Caco-2 (cell line): ENCODE measurements around the gene ARRDC5. TPM values are rescaled to one million over a fixed set of nuclear protein-coding genes. Genes with fewer than 3 reads are reported as not detected.

Experiments
- BruUV-seq: library from RNA; stranded (reverse); fragments of 400-500 nt; replicated peaks from 2 replicates; lab custom pipeline; 2021; lab: Mats Ljungman, UMichigan
- CTCF ChIA-PET: fragments of 300-600 bp; sonication (Branson Sonifier 250); formaldehyde crosslinking; loops from one replicate; lab custom pipeline; 2022; ENCODE audit warnings: antibody characterized with exemption; lab: Charles Lee
- POLR2A ChIA-PET: fragments of 300-600 bp; sonication (Branson Sonifier 250); formaldehyde crosslinking; loops from one replicate; lab custom pipeline; 2022; ENCODE audit warnings: antibody characterized with exemption; lab: Charles Lee
- DNase-seq, 2 experiments: peaks; one replicate each; pipeline versions ENCODE4 v3.0.0 to v3.0.0-alpha.2; 2020 to 2022
- H3K27me3 ChIP-seq: replicated peaks from 2 replicates; pipeline ENCODE4 v1.6.0; 2011; ENCODE audit warnings: low read length; ENCODE audit not compliant: control insufficient read depth, insufficient read depth
- H3K36me3 ChIP-seq: 2 replicates; pipeline ENCODE4 v1.5.1; 2011; ENCODE audit warnings: low read length; ENCODE audit not compliant: control insufficient read depth, insufficient read depth
- H3K4me1 ChIP-seq: fragments of 250-450 bp; sonication (Bioruptor Pico); 2 replicates; pipeline ENCODE4 v1.5.1; 2020; ENCODE audit warnings: mild to moderate bottlenecking
- H3K4me3 ChIP-seq: 2 replicates; pipeline ENCODE4 v1.5.1; 2011; ENCODE audit warnings: low read depth, mild to moderate bottlenecking, control low read depth, low read length
- H3K9me3 ChIP-seq: fragments of 250-450 bp; sonication (Bioruptor Pico); 2 replicates; pipeline ENCODE4 v1.5.1; 2020; ENCODE audit warnings: mild to moderate bottlenecking, moderate library complexity
- H3K27ac Mint-ChIP-seq: one replicate; pipeline ENCODE4 v1.8.0; 2022; ENCODE audit warnings: mixed read lengths; ENCODE audit not compliant: unreplicated experiment
- H3K27me3 Mint-ChIP-seq: one replicate; pipeline ENCODE4 v1.8.0; 2022; ENCODE audit warnings: mixed read lengths; ENCODE audit not compliant: insufficient read depth, unreplicated experiment
- H3K36me3 Mint-ChIP-seq: one replicate; pipeline ENCODE4 v1.8.0; 2022; ENCODE audit warnings: mild to moderate bottlenecking, mixed read lengths; ENCODE audit not compliant: insufficient read depth, unreplicated experiment
- H3K4me1 Mint-ChIP-seq: one replicate; pipeline ENCODE4 v1.8.0; 2022; ENCODE audit warnings: low read depth, mixed read lengths; ENCODE audit not compliant: unreplicated experiment
- H3K4me3 Mint-ChIP-seq: one replicate; pipeline ENCODE4 v1.8.0; 2022; ENCODE audit warnings: mild to moderate bottlenecking, moderate library complexity, mixed read lengths; ENCODE audit not compliant: unreplicated experiment
- H3K9me3 Mint-ChIP-seq: one replicate; pipeline ENCODE4 v1.8.0; 2022; ENCODE audit warnings: mixed read lengths; ENCODE audit not compliant: unreplicated experiment
- CTCF ChIP-seq, 2 experiments: fragments of 200-600 bp in 1 of 2; IDR thresholded peaks; 1 replicate in 1 of 2; 2 replicates in 1 of 2; pipeline versions ENCODE4 v1.5.1 to v1.8.0; 2011 to 2022; ENCODE audit warnings: antibody characterized with exemption in 1 of 2, control low read depth in 1 of 2, inconsistent platforms in 1 of 2, low read depth in 1 of 2, low read length in 1 of 2, mild to moderate bottlenecking in 1 of 2, moderate library complexity in 1 of 2; ENCODE audit not compliant: insufficient read depth in 1 of 2, severe bottlenecking in 1 of 2, unreplicated experiment in 1 of 2
- intact Hi-C: fragments of 100-400 bp; cut with micrococcal nuclease; formaldehyde crosslinking; loops from one replicate; pipeline ENCODE4 v1.10.0; 2022; ENCODE audit not compliant: unreplicated experiment
- microRNA-seq: library from miRNA; unstranded; fragments of <30 nt; microRNA quantifications from one replicate; pipeline ENCODE4 v1.2.0, GENCODE V29; 2022
- total RNA-seq: library from RNA; stranded (reverse); gene quantifications from 2 replicates; pipeline ENCODE4 v1.2.3, GENCODE V29; 2022

The ARRDC5 gene
- total RNA-seq, 1 experiment from 2014 or later: not detected

GRCh38 chr19:4843647-4843965, 59.1 kb downstream of the ARRDC5 start:
- H3K4me3 Mint-ChIP-seq: no peak overlapping the region
- DNase-seq: no peak
- H3K4me1 ChIP-seq: no peaks in the 10 kb centered on the region
- no peaks in the 10 kb centered on the region for H3K9me3 ChIP-seq
- H3K27ac Mint-ChIP-seq: no peak overlapping the region
- no peaks in the 10 kb centered on the region for H3K9me3 Mint-ChIP-seq
- intact Hi-C loops: no loop called here
- peaks cover 58% of the 10 kb centered on the region for H3K36me3 Mint-ChIP-seq
- H3K4me3 ChIP-seq: no peak overlapping the region
- BruUV-seq: no TSS peak
- ChIA-PET POLR2A (no interaction called here), CTCF (no interaction called here)
- H3K27me3 Mint-ChIP-seq: no peaks in the 10 kb centered on the region
- TF ChIP-seq CTCF (IDR thresholded peaks at IDR 0.05; ENCODE audit: insufficient read depth in 1 of 2, low read depth in 1 of 2, low read length in 1 of 2, severe bottlenecking in 1 of 2, unreplicated experiment in 1 of 2): no peak
- H3K27me3 ChIP-seq: no peaks in the 10 kb centered on the region
- H3K4me1 Mint-ChIP-seq: no peaks in the 10 kb centered on the region
- peaks cover 6% of the 10 kb centered on the region; the same call in 1 of the 2 replicates for H3K36me3 ChIP-seq

Small RNA genes within 50 kb of the gene (microRNA-seq; reads per million reads assigned to microRNA genes)
- gene MIR4747: 0.93 reads per million

Other genes starting within 250 kb of the ARRDC5 start
- 106 and 109 TPM in 2 replicates for gene MYDGF, start 232.6 kb downstream of the ARRDC5 start, total RNA-seq
- gene DPP9, start 179.1 kb downstream of the ARRDC5 start, total RNA-seq: 63.2 and 71.4 TPM in 2 replicates
- gene FEM1A, start 111.2 kb downstream of the ARRDC5 start, total RNA-seq: 12.9 and 13.4 TPM in 2 replicates
- 6.0 and 7.5 TPM in 2 replicates for gene TICAM1, start 71.2 kb downstream of the ARRDC5 start, total RNA-seq
- gene PLIN3, start 35.2 kb downstream of the ARRDC5 start, total RNA-seq: 60.2 and 63.8 TPM in 2 replicates
- gene UHRF1, start 6.6 kb upstream of the ARRDC5 start, total RNA-seq: 47.6 and 54.6 TPM in 2 replicates
- 27.4 and 30.9 TPM in 2 replicates for gene KDM4B, start 66.2 kb upstream of the ARRDC5 start, total RNA-seq